NCI-H510A treated with DMSO at 0.1 percent for 48 hours (cell line): ENCODE measurements around the gene RABIF.
"Not testable (repeated sequence)": the region's sequence is repeated elsewhere in the genome, so short reads cannot be mapped to it uniquely, and the experiment has no call there.

Source experiments
- DNase-seq: peaks from one replicate; lab custom pipeline; 2025; lab: John Stamatoyannopoulos, UW

RABIF gene

GRCh38 chr1:202834771-202835547, 54.0 kb downstream of the RABIF start:
- DNase-seq: no peak

- no peak for DNase-seq
These were observed 57.0 kb downstream of the RABIF start for GRCh38 chr1:202831906-202832305.

GRCh38 chr1:202829223-202829622, 59.7 kb downstream of the RABIF start:
- DNase-seq: not testable (repeated sequence)
